Neutrophil (primary cell): ENCODE results near the gene RPS27.

Experiments used
- H3K27ac ChIP-seq: fragments of 200-600 bp; sonication (generic); 2 replicates; pipeline ENCODE4 v1.5.1; 2016; ENCODE audit warnings: mild to moderate bottlenecking, moderate library complexity
- H3K27me3 ChIP-seq: fragments of 200-600 bp; sonication (generic); 2 replicates; pipeline ENCODE4 v1.6.0; 2016; ENCODE audit warnings: mild to moderate bottlenecking
- H3K36me3 ChIP-seq: fragments of 200-600 bp; sonication (generic); 2 replicates; pipeline ENCODE4 v1.5.1; 2017
- H3K4me1 ChIP-seq, 2 experiments: fragments of 200-600 bp in 1 of 2; sonication (generic) in 1 of 2; 1 replicate in 1 of 2; 2 replicates in 1 of 2; pipeline versions ENCODE4 v1.5.1 to v1.6.1; 2013 to 2016; ENCODE audit warnings: low read depth in 1 of 2, low read length in 1 of 2, mild to moderate bottlenecking in 1 of 2, moderate library complexity in 1 of 2; ENCODE audit not compliant: control insufficient read depth in 1 of 2, insufficient read depth in 1 of 2
- H3K4me3 ChIP-seq, 2 experiments: fragments of 200-600 bp in 1 of 2; sonication (generic) in 1 of 2; 1 replicate in 1 of 2; 2 replicates in 1 of 2; pipeline ENCODE4 v1.5.1; 2013 to 2016; ENCODE audit warnings: low read depth in 1 of 2, low read length in 1 of 2, mild to moderate bottlenecking in 1 of 2, moderate library complexity in 1 of 2
- H3K9me3 ChIP-seq: fragments of 200-600 bp; sonication (generic); 2 replicates; pipeline ENCODE4 v1.5.1; 2016
- TF ChIP-seq, protein P1 (sequence below): fragments of 200-600 bp; sonication (generic); IDR thresholded peaks from 2 replicates; pipeline ENCODE4 v1.5.1; 2016; ENCODE audit warnings: antibody characterized with exemption

The RPS27 gene

DNA sequence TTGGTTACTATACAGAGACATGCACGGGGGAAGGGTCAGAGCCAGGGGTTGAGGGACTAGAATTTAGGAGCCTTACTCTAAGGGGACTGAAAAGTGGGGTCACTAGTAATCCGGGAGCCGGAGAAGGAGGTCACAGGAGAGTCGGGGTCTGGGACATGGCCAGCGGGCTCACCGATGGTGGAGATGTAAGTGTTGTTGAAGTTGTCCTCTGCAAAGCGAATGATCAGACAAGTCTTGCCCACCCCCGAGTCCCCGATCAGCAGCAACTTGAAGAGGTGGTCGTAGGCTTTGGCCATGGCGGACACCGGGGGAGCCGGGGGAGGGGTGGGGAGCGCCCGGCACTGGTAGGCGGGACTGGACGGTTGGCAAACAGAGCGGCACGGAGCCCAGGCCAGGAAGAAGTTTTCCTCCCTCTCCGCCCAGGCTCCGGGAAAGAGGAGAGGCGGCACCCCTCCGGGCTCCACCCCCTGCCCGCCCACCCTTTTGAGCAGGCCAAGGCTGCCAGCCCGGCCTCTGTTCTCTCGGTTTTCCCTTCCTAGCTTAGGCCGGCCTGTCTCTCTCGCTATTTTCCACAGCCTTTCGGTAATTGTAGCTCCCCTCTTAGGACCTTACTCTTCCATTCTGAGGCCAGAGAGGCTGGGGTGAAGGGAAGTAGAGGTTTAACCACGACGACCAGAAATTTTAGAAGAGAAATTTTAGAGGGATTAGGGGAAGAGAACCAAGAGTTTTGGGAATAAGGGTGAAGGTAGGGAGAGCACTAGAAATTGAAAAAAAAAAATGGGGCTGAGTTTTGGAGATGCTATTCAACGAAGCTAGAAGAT, 4.4 kb upstream of the RPS27 start, which contains the start of gene RAB13:
Gene RAB13, minus strand, starts transcription at position 399 of the 821 bp plus-strand sequence. Its CDS starts 103 bp downstream, at position 296.
- no peaks in the 10 kb centered on the region for H3K9me3 ChIP-seq
- peaks cover 38 to 42% of the 10 kb centered on the region in 2 experiments for H3K4me1 ChIP-seq
- TF ChIP-seq, protein P1, sequence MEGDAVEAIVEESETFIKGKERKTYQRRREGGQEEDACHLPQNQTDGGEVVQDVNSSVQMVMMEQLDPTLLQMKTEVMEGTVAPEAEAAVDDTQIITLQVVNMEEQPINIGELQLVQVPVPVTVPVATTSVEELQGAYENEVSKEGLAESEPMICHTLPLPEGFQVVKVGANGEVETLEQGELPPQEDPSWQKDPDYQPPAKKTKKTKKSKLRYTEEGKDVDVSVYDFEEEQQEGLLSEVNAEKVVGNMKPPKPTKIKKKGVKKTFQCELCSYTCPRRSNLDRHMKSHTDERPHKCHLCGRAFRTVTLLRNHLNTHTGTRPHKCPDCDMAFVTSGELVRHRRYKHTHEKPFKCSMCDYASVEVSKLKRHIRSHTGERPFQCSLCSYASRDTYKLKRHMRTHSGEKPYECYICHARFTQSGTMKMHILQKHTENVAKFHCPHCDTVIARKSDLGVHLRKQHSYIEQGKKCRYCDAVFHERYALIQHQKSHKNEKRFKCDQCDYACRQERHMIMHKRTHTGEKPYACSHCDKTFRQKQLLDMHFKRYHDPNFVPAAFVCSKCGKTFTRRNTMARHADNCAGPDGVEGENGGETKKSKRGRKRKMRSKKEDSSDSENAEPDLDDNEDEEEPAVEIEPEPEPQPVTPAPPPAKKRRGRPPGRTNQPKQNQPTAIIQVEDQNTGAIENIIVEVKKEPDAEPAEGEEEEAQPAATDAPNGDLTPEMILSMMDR: no peak
- peak within 1 kb of the TSS; percentile 43 to 58 for H3K4me3 ChIP-seq
- H3K36me3 ChIP-seq: no peaks in the 10 kb centered on the region
- H3K27ac ChIP-seq: peak within 1 kb of the TSS; percentile 68
- H3K27me3 ChIP-seq: no peaks in the 10 kb centered on the region

DNA sequence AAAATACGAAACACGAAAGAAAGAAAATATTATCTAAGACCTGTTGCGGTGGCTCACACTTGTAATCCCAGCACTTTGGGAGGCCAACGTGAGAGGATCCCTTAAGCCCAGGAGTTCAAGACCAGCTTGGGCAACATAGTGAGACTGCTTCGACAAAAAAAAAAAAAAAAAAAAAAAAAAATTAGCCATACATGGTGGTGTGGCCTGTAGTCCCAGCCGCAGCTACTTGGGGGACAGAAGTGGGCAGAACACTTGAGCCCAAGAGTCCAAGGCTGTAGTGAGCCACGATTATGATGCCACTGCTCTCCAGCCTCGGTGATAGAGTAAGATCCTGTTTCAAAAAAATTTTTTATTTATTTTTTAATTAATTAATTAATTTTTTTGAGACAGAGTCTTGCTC, 2.9 kb upstream of the RPS27 start:
- Histone ChIP-seq H3K27ac (no peak overlapping the region), H3K9me3 (no peaks in the 10 kb centered on the region), H3K27me3 (no peaks in the 10 kb centered on the region), H3K4me3 (no peak overlapping the region), H3K4me1 (peaks cover 47 to 53% of the 10 kb centered on the region in 2 experiments), H3K36me3 (peaks cover 6% of the 10 kb centered on the region)
- TF ChIP-seq, protein P1: no peak

DNA sequence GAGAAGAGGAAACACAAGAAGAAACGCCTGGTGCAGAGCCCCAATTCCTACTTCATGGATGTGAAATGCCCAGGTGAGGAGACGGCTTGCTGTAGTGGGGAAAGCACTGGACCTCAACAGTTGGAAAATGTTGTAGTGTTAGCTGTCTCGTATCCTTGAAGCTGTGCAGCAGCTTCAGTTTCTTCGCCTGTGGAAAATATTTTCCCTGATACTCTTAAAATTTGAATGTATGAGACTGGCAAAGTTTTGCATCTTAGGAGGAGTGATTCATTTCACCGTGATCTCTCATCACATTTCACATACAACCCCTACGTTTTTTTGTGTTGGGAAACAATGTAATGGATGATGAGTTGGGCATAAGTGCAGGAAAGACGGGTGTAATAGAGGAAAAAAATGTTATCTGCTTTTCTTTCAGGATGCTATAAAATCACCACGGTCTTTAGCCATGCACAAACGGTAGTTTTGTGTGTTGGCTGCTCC, 629 bp downstream of the RPS27 start:
- H3K9me3 ChIP-seq: no peaks in the 10 kb centered on the region
- H3K27me3 ChIP-seq: no peaks in the 10 kb centered on the region
- H3K4me3 ChIP-seq: peak overlapping the region; percentile 85 to 94
- peak overlapping the region; percentile 93 for H3K27ac ChIP-seq
- TF ChIP-seq, protein P1: no peak
- H3K36me3 ChIP-seq: peaks cover 33% of the 10 kb centered on the region
- H3K4me1 ChIP-seq: peaks cover 29 to 30% of the 10 kb centered on the region in 2 experiments

DNA sequence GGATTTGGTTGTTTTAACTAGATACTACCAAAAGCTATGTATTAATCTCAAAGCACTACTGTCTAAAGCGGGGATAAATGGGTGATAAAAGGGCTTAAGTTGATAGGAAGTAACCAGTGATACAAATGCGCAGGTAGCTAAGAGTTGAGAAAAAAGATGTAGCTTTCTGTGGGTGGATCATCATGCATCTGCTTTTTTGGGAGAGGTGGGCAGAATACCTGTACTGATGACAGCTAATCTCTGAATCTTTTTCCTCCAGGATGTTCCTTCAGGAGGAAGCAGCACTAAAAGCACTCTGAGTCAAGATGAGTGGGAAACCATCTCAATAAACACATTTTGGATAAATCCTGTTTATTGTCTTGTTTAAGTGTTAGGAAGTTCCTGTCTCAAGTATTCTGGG, 1.2 kb downstream of the RPS27 start:
- Histone ChIP-seq H3K27ac (peak overlapping the region; percentile 93), H3K27me3 (no peaks in the 10 kb centered on the region), H3K9me3 (no peaks in the 10 kb centered on the region), H3K36me3 (peaks cover 33% of the 10 kb centered on the region), H3K4me3 (no peak overlapping the region), H3K4me1 (peaks cover 23% of the 10 kb centered on the region in 2 experiments)
- TF ChIP-seq, protein P1: no peak

DNA sequence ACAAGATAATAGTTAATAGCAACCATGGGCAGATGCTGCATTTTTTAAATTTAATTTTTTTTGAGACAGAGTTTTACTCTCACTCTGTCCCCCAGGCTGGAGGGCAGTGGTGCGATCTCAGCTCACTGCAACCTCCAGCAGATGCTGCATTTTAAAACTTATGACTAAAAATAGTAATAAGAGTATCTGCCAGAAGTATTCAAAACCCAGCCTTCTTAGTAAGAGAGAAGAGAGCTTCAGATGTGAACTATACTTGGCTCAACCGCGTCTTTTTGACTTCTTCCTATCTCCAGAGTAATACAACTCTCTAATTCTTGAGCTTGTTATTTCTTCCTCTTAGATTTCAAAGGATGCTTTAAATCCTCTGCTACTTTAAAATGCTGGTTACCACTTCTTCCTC, 4.6 kb downstream of the RPS27 start:
- H3K36me3 ChIP-seq: peaks cover 33% of the 10 kb centered on the region
- no peaks in the 10 kb centered on the region for H3K9me3 ChIP-seq
- H3K4me3 ChIP-seq: no peak overlapping the region
- H3K4me1 ChIP-seq: peaks cover 15 to 16% of the 10 kb centered on the region in 2 experiments
- no peak overlapping the region for H3K27ac ChIP-seq
- TF ChIP-seq, protein P1: no peak
- no peaks in the 10 kb centered on the region for H3K27me3 ChIP-seq
